Skin of body (tissue), 3 donors: ENCODE data around the gene DOHH. TPM values are rescaled to one million over a fixed set of nuclear protein-coding genes. Genes with fewer than 3 reads are reported as not detected.

Experiments
- DNase-seq: peaks from one replicate; lab custom pipeline; 2025; lab: John Stamatoyannopoulos, UW
- small RNA-seq: library from RNA; depleted of rRNA; stranded (forward); fragments of <200 nt; gene quantifications from one replicate; pipeline ENCODE3, GENCODE V24; 2014; ENCODE audit warnings: low replicate concordance
- total RNA-seq: library from RNA; depleted of rRNA; stranded (reverse); fragments of >200 nt; gene quantifications from one replicate; pipeline ENCODE4 v1.2.3, GENCODE V29; 2014

DOHH gene
- total RNA-seq, 1 donor from 2014 or later: 6.7 TPM

DNA sequence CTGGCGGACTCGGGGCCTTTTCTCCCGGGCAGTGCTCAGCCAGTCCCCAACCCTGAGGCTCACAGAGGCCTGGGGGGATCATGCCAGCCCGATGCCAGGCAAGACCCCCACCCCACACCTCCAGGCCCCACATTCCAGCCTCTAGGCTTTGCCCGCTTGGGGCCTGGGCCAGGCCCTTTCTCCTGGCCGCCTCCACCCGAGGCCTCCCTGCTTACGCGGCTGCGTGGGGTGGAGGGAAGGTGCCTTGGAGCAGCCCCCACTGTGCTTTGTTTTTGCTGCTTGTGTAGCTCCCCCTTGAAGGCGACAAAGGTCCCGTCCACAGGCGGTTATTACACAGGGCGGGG, 58.5 kb downstream of the DOHH start:
- no peak for DNase-seq

DNA sequence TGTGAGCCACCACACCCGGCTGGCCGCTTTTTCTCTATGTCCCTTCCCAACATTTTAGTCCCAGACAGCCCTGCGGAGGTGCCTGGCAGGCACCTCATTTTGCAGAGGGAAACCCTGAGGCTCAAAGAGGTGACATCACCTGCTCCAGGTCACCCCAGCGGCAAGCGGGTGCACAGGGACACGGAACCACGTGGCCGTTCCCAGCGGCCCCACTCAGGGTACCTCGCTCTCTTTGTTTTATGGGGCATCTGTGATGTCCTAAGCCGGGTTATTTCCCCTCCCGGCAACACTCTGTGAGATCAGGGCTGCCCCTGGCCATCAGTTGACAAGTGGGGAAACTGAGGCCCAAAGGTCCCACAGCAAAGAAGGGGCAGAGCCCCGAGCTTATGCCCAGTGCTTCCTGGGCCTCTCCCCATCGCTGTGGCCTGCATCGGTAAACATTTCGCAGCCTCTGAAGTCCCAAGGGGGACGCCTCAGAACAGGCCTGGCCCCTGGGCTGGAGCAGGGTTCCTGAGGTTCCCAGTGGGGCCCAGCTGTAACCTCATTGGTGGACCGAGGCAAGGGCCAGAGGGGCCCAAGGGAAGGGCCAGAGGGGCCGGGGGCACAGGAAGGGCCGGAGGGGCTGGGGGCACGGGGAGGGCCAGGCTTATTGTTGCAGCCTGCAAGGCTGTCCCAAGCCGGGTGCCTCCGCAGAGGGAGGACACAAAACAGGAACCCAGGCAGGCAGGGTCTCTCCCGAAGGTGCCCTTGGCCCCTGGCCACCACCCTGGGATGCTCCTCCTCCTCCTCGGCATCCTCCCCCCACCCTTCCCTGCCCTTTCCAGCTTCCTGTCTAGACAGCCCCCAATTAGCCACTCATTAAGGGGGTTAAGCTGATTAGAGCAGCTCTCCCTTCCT, 59.1 kb downstream of the DOHH start:
- no peak for DNase-seq

Small RNA genes lying within 50 kb of the gene (small RNA-seq; reads per million reads assigned to genes)
- gene RF00212: not detected

Other genes starting within 250 kb of the DOHH start
- gene NFIC, start 134.1 kb downstream of the DOHH start, total RNA-seq: 27.6 TPM
- not detected for gene SMIM24, start 20.1 kb downstream of the DOHH start, total RNA-seq
- not detected for gene SMIM44, start 17.2 kb downstream of the DOHH start, total RNA-seq
- gene FZR1, start 5.6 kb upstream of the DOHH start, total RNA-seq: 22.7 TPM
- not detected for gene TEKTIP1, start 38.5 kb upstream of the DOHH start, total RNA-seq
- 23.6 TPM for gene MFSD12, start 56.9 kb upstream of the DOHH start, total RNA-seq
- 44.1 TPM for gene HMG20B, start 72.3 kb upstream of the DOHH start, total RNA-seq
- gene GIPC3, start 84.8 kb upstream of the DOHH start, total RNA-seq: 0.20 TPM
- gene TBXA2R, start 106.2 kb upstream of the DOHH start, total RNA-seq: 1.2 TPM
- 12.8 TPM for gene CACTIN, start 126.1 kb upstream of the DOHH start, total RNA-seq
- gene PIP5K1C, start 199.8 kb upstream of the DOHH start, total RNA-seq: 8.9 TPM
- 1.2 TPM for gene TJP3, start 207.7 kb upstream of the DOHH start, total RNA-seq